H9 (cell line): ENCODE data around the gene H2BW2. TPM values are rescaled to one million over a fixed set of nuclear protein-coding genes. Genes with fewer than 3 reads are reported as not detected.
"Not testable (repeated sequence)": the region's sequence is repeated elsewhere in the genome, so short reads cannot be mapped to it uniquely, and the experiment has no call there.

Source experiments
- DNase-seq: peaks from one replicate; pipeline ENCODE4 v3.0.0-alpha.2; 2017
- H2AFZ ChIP-seq: one replicate; pipeline ENCODE4 v1.6.1; 2013; ENCODE audit warnings: mild to moderate bottlenecking, low read length, control low read depth, moderate library complexity
- H2AK5ac ChIP-seq: 2 replicates; pipeline ENCODE4 v1.6.1; 2013; ENCODE audit warnings: low read length, control low read depth, mixed read lengths; ENCODE audit not compliant: insufficient read length
- H2BK120ac ChIP-seq: one replicate; pipeline ENCODE4 v1.6.1; 2013; ENCODE audit warnings: low read depth, mild to moderate bottlenecking, low read length, control low read depth, inconsistent platforms; ENCODE audit not compliant: poor library complexity, severe bottlenecking
- H2BK12ac ChIP-seq: 2 replicates; pipeline ENCODE4 v1.6.1; 2013; ENCODE audit warnings: low read length, control low read depth, mixed read lengths, low read depth; ENCODE audit not compliant: insufficient read length
- H2BK15ac ChIP-seq: 2 replicates; pipeline ENCODE4 v1.6.1; 2013; ENCODE audit warnings: low read depth, low read length, control low read depth
- H2BK20ac ChIP-seq: one replicate; pipeline ENCODE4 v1.6.1; 2013; ENCODE audit warnings: low read depth, mild to moderate bottlenecking, low read length, control low read depth, inconsistent platforms; ENCODE audit not compliant: poor library complexity, severe bottlenecking
- H2BK5ac ChIP-seq: 2 replicates; pipeline ENCODE4 v1.6.1; 2013; ENCODE audit warnings: low read length, control low read depth, mixed read lengths; ENCODE audit not compliant: insufficient read length
- H3K14ac ChIP-seq: 2 replicates; pipeline ENCODE4 v1.6.1; 2013; ENCODE audit warnings: low read length, control low read depth; ENCODE audit not compliant: insufficient read depth
- H3K18ac ChIP-seq: 2 replicates; pipeline ENCODE4 v1.6.1; 2013; ENCODE audit warnings: low read depth, mild to moderate bottlenecking, mixed read lengths, low read length, control low read depth; ENCODE audit not compliant: insufficient read length
- H3K23ac ChIP-seq: 2 replicates; pipeline ENCODE4 v1.6.1; 2013; ENCODE audit warnings: low read length, control low read depth, mixed read lengths, low read depth; ENCODE audit not compliant: insufficient read length
- H3K23me2 ChIP-seq: 2 replicates; pipeline ENCODE4 v1.6.1; 2013; ENCODE audit warnings: low read depth, mild to moderate bottlenecking, mixed read lengths, low read length, control low read depth; ENCODE audit not compliant: insufficient read length, poor library complexity, severe bottlenecking
- H3K27ac ChIP-seq: 2 replicates; pipeline ENCODE4 v1.5.1; 2013; ENCODE audit warnings: low read length, control low read depth, mixed read lengths, low read depth; ENCODE audit not compliant: insufficient read length
- H3K27me3 ChIP-seq: 2 replicates; pipeline ENCODE4 v1.6.1; 2013; ENCODE audit warnings: low read length, control low read depth, inconsistent platforms; ENCODE audit not compliant: insufficient read depth
- H3K4ac ChIP-seq: 2 replicates; pipeline ENCODE4 v1.6.1; 2013; ENCODE audit warnings: low read depth, mild to moderate bottlenecking, control low read depth, inconsistent platforms, low read length, moderate library complexity
- H3K4me1 ChIP-seq: 2 replicates; pipeline ENCODE4 v1.6.1; 2013; ENCODE audit warnings: low read length, control low read depth, inconsistent platforms; ENCODE audit not compliant: insufficient read depth
- H3K4me2 ChIP-seq: 2 replicates; pipeline ENCODE4 v1.6.1; 2013; ENCODE audit warnings: low read length, control low read depth, mixed read lengths; ENCODE audit not compliant: insufficient read length, insufficient read depth
- H3K56ac ChIP-seq: 2 replicates; pipeline ENCODE4 v1.6.1; 2013; ENCODE audit warnings: low read depth, mild to moderate bottlenecking, mixed read lengths, low read length, control low read depth; ENCODE audit not compliant: insufficient read length
- H3K79me1 ChIP-seq: 2 replicates; pipeline ENCODE4 v1.6.1; 2013; ENCODE audit warnings: low read depth, mild to moderate bottlenecking, moderate library complexity, low read length, control low read depth, inconsistent platforms; ENCODE audit not compliant: insufficient read depth, poor library complexity, severe bottlenecking
- H3K79me2 ChIP-seq: 2 replicates; pipeline ENCODE4 v1.6.1; 2013; ENCODE audit warnings: low read length, control low read depth, inconsistent platforms; ENCODE audit not compliant: insufficient read depth
- H3K9ac ChIP-seq: 2 replicates; pipeline ENCODE4 v1.6.1; 2013; ENCODE audit warnings: low read length, control low read depth, mixed read lengths; ENCODE audit not compliant: insufficient read length; ENCODE audit errors: extremely low read depth
- H3K9me3 ChIP-seq: one replicate; pipeline ENCODE4 v1.6.1; 2013; ENCODE audit warnings: low read depth, low read length, inconsistent platforms; ENCODE audit not compliant: control insufficient read depth
- H3T11ph ChIP-seq: one replicate; pipeline ENCODE4 v1.6.1; 2013; ENCODE audit warnings: mild to moderate bottlenecking, low read length, control low read depth, inconsistent platforms
- H4K20me1 ChIP-seq: one replicate; pipeline ENCODE4 v1.6.1; 2013; ENCODE audit not compliant: control insufficient read depth, insufficient read length, insufficient read depth
- H4K5ac ChIP-seq: 2 replicates; pipeline ENCODE4 v1.6.1; 2013; ENCODE audit warnings: low read depth, mild to moderate bottlenecking, mixed read lengths, low read length, control low read depth; ENCODE audit not compliant: insufficient read length
- H4K8ac ChIP-seq: replicated peaks from 2 replicates; pipeline ENCODE4 v1.6.1; 2013; ENCODE audit warnings: low read length, control low read depth, mixed read lengths, low read depth; ENCODE audit not compliant: insufficient read length
- H4K91ac ChIP-seq: 2 replicates; pipeline ENCODE4 v1.6.1; 2013; ENCODE audit warnings: low read depth, mild to moderate bottlenecking, moderate library complexity, mixed read lengths, low read length, control low read depth; ENCODE audit not compliant: insufficient read length
- H3K27ac Mint-ChIP-seq, 3 experiments: 2 replicates in 2 of 3; 3 replicates in 1 of 3; pipeline ENCODE4 v1.8.0; 2020 to 2021; ENCODE audit warnings: mixed read lengths in 3 of 3, mild to moderate bottlenecking in 1 of 3, moderate library complexity in 1 of 3
- H3K27me3 Mint-ChIP-seq: 2 replicates; pipeline ENCODE4 v1.8.0; 2021; ENCODE audit warnings: low read depth, mild to moderate bottlenecking, moderate library complexity, mixed read lengths
- H3K36me3 Mint-ChIP-seq, 3 experiments: 2 replicates in 2 of 3; 3 replicates in 1 of 3; pipeline ENCODE4 v1.8.0; 2020 to 2021; ENCODE audit warnings: low read depth in 3 of 3, mixed read lengths in 3 of 3; ENCODE audit not compliant: insufficient read depth in 1 of 3
- H3K4me1 Mint-ChIP-seq, 2 experiments: 2 replicates each; pipeline ENCODE4 v1.8.0; 2020; ENCODE audit warnings: mixed read lengths in 2 of 2
- H3K4me3 Mint-ChIP-seq, 2 experiments: 2 replicates in 1 of 2; 3 replicates in 1 of 2; pipeline ENCODE4 v1.8.0; 2020 to 2021; ENCODE audit warnings: mild to moderate bottlenecking in 2 of 2, mixed read lengths in 2 of 2, moderate library complexity in 1 of 2
- H3K9me3 Mint-ChIP-seq, 2 experiments: 2 replicates in 1 of 2; 3 replicates in 1 of 2; pipeline ENCODE4 v1.8.0; 2020; ENCODE audit warnings: mild to moderate bottlenecking in 2 of 2, mixed read lengths in 2 of 2, moderate library complexity in 1 of 2
- WGBS: extraction: QIAGEN DNeasy Blood & Tissue Kit; methylation state at CpG from one replicate; pipeline ENCODE4 v1.1.7; 2013; ENCODE audit warnings: missing lambda C conversion rate, low lambda C conversion rate, mixed read lengths; ENCODE audit not compliant: insufficient read length; ENCODE audit errors: extremely low coverage; 5-methylcytosine and 5-hydroxymethylcytosine counted together
- total RNA-seq: library from RNA; stranded (reverse); gene quantifications from 2 replicates; pipeline ENCODE4 v1.2.1, GENCODE V29; 2021
- TF ChIP-seq, protein P1 (sequence below): fragments of 200-600 bp; sonication (generic); conservative IDR thresholded peaks from 3 replicates; pipeline ENCODE4 v1.8.0; 2021; ENCODE audit warnings: antibody characterized with exemption, mild to moderate bottlenecking

The H2BW2 gene
- total RNA-seq, 1 experiment from 2014 or later: not detected

DNA sequence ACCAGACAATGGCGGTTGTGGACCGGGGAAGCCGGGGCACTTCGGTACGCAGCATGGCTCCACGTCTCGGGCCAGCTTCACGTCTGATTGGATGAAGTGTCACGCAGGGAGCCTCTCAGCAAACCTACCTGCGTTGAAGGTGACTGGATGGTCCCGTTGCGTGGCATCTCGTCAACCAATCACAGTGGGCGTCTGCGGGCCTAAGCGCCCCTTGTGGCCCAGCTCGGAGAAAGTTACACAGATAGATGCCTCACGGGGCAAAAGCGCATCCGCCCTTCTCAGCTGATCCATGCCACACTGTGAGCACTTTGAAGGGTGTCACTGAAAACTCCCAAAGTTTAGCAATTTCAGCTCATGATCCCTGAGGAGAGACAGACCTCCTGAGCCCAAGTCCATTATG is 26.1 kb upstream of the H2BW2 start, which contains the start of gene H2BW1:
TSS of gene H2BW1 (minus strand) at position 103 of the 400 bp plus-strand sequence. CDS start 132 bp downstream, outside the sequence.
- H3K4ac ChIP-seq: no peak within 1 kb of the TSS
- H2BK5ac ChIP-seq: no peak within 1 kb of the TSS
- Mint-ChIP-seq H3K36me3 (peaks cover 0 to 2% (median 0%) of the 10 kb centered on the region in 3 experiments; a peak in 1 of 7 replicates), H3K4me3 (no peak within 1 kb of the TSS), H3K27ac (no peak within 1 kb of the TSS; a peak in 1 of 7 replicates), H3K27me3 (peaks cover 7% of the 10 kb centered on the region), H3K4me1 (no peaks in the 10 kb centered on the region), H3K9me3 (peaks cover 0 to 73% of the 10 kb centered on the region in 2 experiments; a peak in 3 of 5 replicates)
- no peaks in the 10 kb centered on the region for H3K79me2 ChIP-seq
- H3K9ac ChIP-seq: no peak within 1 kb of the TSS
- no CpG with 5 or more reads among the region's 20 CpGs for WGBS
- H4K20me1 ChIP-seq: no peaks in the 10 kb centered on the region
- no peak within 1 kb of the TSS for H3K18ac ChIP-seq
- no peak within 1 kb of the TSS for H2BK12ac ChIP-seq
- no peak for DNase-seq
- H3K27me3 ChIP-seq: no peaks in the 10 kb centered on the region
- H4K8ac ChIP-seq: no peak within 1 kb of the TSS
- H2BK120ac ChIP-seq: no peak within 1 kb of the TSS
- H3K23ac ChIP-seq: no peak within 1 kb of the TSS
- no peaks in the 10 kb centered on the region for H3K4me1 ChIP-seq
- TF ChIP-seq, protein P1, sequence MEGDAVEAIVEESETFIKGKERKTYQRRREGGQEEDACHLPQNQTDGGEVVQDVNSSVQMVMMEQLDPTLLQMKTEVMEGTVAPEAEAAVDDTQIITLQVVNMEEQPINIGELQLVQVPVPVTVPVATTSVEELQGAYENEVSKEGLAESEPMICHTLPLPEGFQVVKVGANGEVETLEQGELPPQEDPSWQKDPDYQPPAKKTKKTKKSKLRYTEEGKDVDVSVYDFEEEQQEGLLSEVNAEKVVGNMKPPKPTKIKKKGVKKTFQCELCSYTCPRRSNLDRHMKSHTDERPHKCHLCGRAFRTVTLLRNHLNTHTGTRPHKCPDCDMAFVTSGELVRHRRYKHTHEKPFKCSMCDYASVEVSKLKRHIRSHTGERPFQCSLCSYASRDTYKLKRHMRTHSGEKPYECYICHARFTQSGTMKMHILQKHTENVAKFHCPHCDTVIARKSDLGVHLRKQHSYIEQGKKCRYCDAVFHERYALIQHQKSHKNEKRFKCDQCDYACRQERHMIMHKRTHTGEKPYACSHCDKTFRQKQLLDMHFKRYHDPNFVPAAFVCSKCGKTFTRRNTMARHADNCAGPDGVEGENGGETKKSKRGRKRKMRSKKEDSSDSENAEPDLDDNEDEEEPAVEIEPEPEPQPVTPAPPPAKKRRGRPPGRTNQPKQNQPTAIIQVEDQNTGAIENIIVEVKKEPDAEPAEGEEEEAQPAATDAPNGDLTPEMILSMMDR: no peak
- H4K5ac ChIP-seq: no peak within 1 kb of the TSS
- no peak within 1 kb of the TSS for H3K27ac ChIP-seq
- no peaks in the 10 kb centered on the region for H3K23me2 ChIP-seq
- no peak within 1 kb of the TSS for H3K14ac ChIP-seq
- no peak within 1 kb of the TSS for H2BK20ac ChIP-seq
- no peak within 1 kb of the TSS for H2AFZ ChIP-seq
- H4K91ac ChIP-seq: no peak within 1 kb of the TSS
- no peak within 1 kb of the TSS for H2BK15ac ChIP-seq
- H2AK5ac ChIP-seq: no peak within 1 kb of the TSS
- no peak within 1 kb of the TSS for H3K4me2 ChIP-seq
- H3K79me1 ChIP-seq: no peaks in the 10 kb centered on the region
- peaks cover under 1% of the 10 kb centered on the region for H3K9me3 ChIP-seq
- H3K56ac ChIP-seq: no peak within 1 kb of the TSS
- no peak within 1 kb of the TSS for H3T11ph ChIP-seq

DNA sequence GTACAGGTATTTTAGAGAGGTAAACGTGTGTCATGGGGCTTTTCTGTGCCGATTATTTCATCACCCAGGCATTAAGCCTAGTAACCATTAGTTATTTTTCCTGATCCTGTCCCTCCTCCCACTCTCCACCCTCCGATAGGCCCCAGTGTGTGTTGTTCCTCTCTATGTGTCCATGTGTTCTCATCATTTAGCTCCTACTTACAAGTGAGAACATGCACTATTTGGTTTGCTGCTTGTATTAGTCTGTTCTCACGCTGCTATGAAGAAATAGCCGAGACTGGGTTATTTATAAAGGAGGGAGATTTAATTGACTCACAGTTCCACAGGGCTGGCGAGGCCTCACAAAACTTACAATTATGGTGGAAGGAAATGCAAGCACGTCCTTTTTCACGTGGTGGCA is 24.2 kb upstream of the H2BW2 start:
- H3K4me3 Mint-ChIP-seq, H2BK20ac ChIP-seq, H2BK12ac ChIP-seq, H3K4me1 Mint-ChIP-seq, H3K27ac Mint-ChIP-seq, H2BK5ac ChIP-seq, H4K91ac ChIP-seq, H4K20me1 ChIP-seq, H4K5ac ChIP-seq, H3K79me2 ChIP-seq, H3K27me3 ChIP-seq, H3K36me3 Mint-ChIP-seq, H4K8ac ChIP-seq, H3K4me2 ChIP-seq, H3K23ac ChIP-seq, DNase-seq, H2BK120ac ChIP-seq, H2BK15ac ChIP-seq, H3T11ph ChIP-seq, H3K18ac ChIP-seq, H3K9me3 ChIP-seq, H3K79me1 ChIP-seq, H3K4me1 ChIP-seq, H2AFZ ChIP-seq, H3K9ac ChIP-seq, H3K27ac ChIP-seq, H3K27me3 Mint-ChIP-seq, H3K23me2 ChIP-seq, H3K4ac ChIP-seq, H3K56ac ChIP-seq, H2AK5ac ChIP-seq, H3K14ac ChIP-seq: not testable (repeated sequence)
- peaks cover 0 to 73% of the 10 kb centered on the region in 2 experiments; a peak in 3 of 5 replicates for H3K9me3 Mint-ChIP-seq
- no CpG with 5 or more reads among the region's 8 CpGs for WGBS
